H1 (cell line): ENCODE data around the gene HIPK2. TPM values are rescaled to one million over a fixed set of nuclear protein-coding genes. Genes with fewer than 3 reads are reported as not detected.

Experiments used
- CTCF ChIA-PET: fragments of 300-600 bp; sonication (Branson Sonifier 250); formaldehyde crosslinking; loops from one replicate; lab custom pipeline; 2021; ENCODE audit not compliant: partially characterized antibody; lab: Charles Lee
- POLR2A ChIA-PET: fragments of 300-600 bp; sonication (Branson Sonifier 250); formaldehyde crosslinking; loops from one replicate; lab custom pipeline; 2021; ENCODE audit warnings: inconsistent platforms; ENCODE audit not compliant: partially characterized antibody; lab: Charles Lee
- DNase-seq, 2 experiments: peaks; one replicate each; pipeline versions ENCODE4 v3.0.0 to v3.0.0-alpha.2; 2010 to 2022; ENCODE audit warnings: low spot score in 2 of 2, low read depth in 1 of 2, mixed read lengths in 1 of 2
- FAIRE-seq: peaks from 2 replicates; lab custom pipeline; 2011; peaks lifted over from hg19 to GRCh38; lab: Jason Lieb, UNC
- H2AFZ ChIP-seq: 2 replicates; pipeline ENCODE4 v1.8.1; 2012; ENCODE audit warnings: low read length, inconsistent platforms
- H2AK5ac ChIP-seq: 2 replicates; pipeline ENCODE4 v1.6.1; 2013; ENCODE audit warnings: low read depth, low read length
- H2BK120ac ChIP-seq: replicated peaks from 2 replicates; pipeline ENCODE3; 2013; ENCODE audit warnings: low read depth, low read length, inconsistent platforms
- H2BK12ac ChIP-seq: 2 replicates; pipeline ENCODE4 v1.6.1; 2013; ENCODE audit warnings: low read depth, low read length
- H2BK15ac ChIP-seq: 2 replicates; pipeline ENCODE4 v1.6.1; 2013; ENCODE audit warnings: low read length
- H2BK20ac ChIP-seq: 2 replicates; pipeline ENCODE4 v1.6.1; 2013; ENCODE audit warnings: low read length
- H2BK5ac ChIP-seq: 2 replicates; pipeline ENCODE4 v1.6.1; 2013; ENCODE audit warnings: low read depth, low read length
- H3K14ac ChIP-seq: 2 replicates; pipeline ENCODE4 v1.6.1; 2013; ENCODE audit warnings: inconsistent platforms; ENCODE audit not compliant: insufficient read length
- H3K18ac ChIP-seq: 2 replicates; pipeline ENCODE4 v1.6.1; 2013; ENCODE audit warnings: low read length; ENCODE audit errors: extremely low read depth
- H3K23ac ChIP-seq: 2 replicates; pipeline ENCODE4 v1.6.1; 2013; ENCODE audit warnings: inconsistent platforms; ENCODE audit not compliant: insufficient read length
- H3K23me2 ChIP-seq: 2 replicates; pipeline ENCODE4 v1.6.1; 2013; ENCODE audit warnings: low read depth, low read length
- H3K27ac ChIP-seq: 2 replicates; pipeline ENCODE4 v1.6.1; 2011; ENCODE audit warnings: low read depth, low read length, inconsistent platforms
- H3K27me3 ChIP-seq, 4 experiments: replicated peaks in 1 of 4; 1 replicate in 1 of 4; 2 replicates in 3 of 4; pipeline versions ENCODE4 v1.6.1 to v1.8.1; 2011 to 2013; ENCODE audit warnings: low read length in 3 of 4, mild to moderate bottlenecking in 3 of 4, inconsistent platforms in 2 of 4, mixed read lengths in 2 of 4, moderate library complexity in 1 of 4; ENCODE audit not compliant: control insufficient read depth in 3 of 4, insufficient read depth in 3 of 4; ENCODE audit errors: extremely low read depth in 1 of 4
- H3K36me3 ChIP-seq, 4 experiments: 2 replicates each; pipeline versions ENCODE4 v1.6.1 to v1.8.1; 2011 to 2013; ENCODE audit warnings: mild to moderate bottlenecking in 4 of 4, low read length in 3 of 4, moderate library complexity in 2 of 4, control low read depth in 1 of 4, inconsistent platforms in 1 of 4; ENCODE audit not compliant: insufficient read depth in 4 of 4, control insufficient read depth in 2 of 4
- H3K4ac ChIP-seq: replicated peaks from 2 replicates; pipeline ENCODE3; 2013; ENCODE audit warnings: low read length, low read depth, mixed read lengths, inconsistent platforms; ENCODE audit not compliant: insufficient read length
- H3K4me1 ChIP-seq, 4 experiments: replicated peaks in 1 of 4; 1 replicate in 1 of 4; 2 replicates in 3 of 4; pipeline versions ENCODE4 v1.6.1 to v1.8.1; 2011 to 2013; ENCODE audit warnings: low read length in 3 of 4, inconsistent platforms in 2 of 4, mixed read lengths in 1 of 4; ENCODE audit not compliant: insufficient read depth in 4 of 4, control insufficient read depth in 3 of 4
- H3K4me2 ChIP-seq, 2 experiments: 2 replicates each; pipeline versions ENCODE4 v1.6.1 to v1.8.1; 2011 to 2013; ENCODE audit warnings: low read depth in 2 of 2, low read length in 2 of 2, control low read depth in 1 of 2, inconsistent platforms in 1 of 2, mild to moderate bottlenecking in 1 of 2; ENCODE audit not compliant: insufficient read depth in 1 of 2
- H3K4me3 ChIP-seq, 4 experiments: fragments of 200-600, 300-600 bp in 1 of 4; sonication (generic), shearing (Covaris generic), sonication (Bioruptor Twin) in 1 of 4; 2 replicates each; pipeline versions ENCODE4 v1.5.1 to v1.8.1; 2011 to 2016; ENCODE audit warnings: low read length in 4 of 4, low read depth in 3 of 4, control low read depth in 2 of 4, inconsistent platforms in 2 of 4, mild to moderate bottlenecking in 2 of 4, mixed read lengths in 1 of 4, moderate library complexity in 1 of 4; ENCODE audit not compliant: insufficient read depth in 2 of 4; ENCODE audit errors: extremely low read depth in 1 of 4
- H3K56ac ChIP-seq: replicated peaks from 2 replicates; pipeline ENCODE3; 2013; ENCODE audit warnings: low read depth, mild to moderate bottlenecking, mixed read lengths, low read length, inconsistent platforms; ENCODE audit not compliant: insufficient read length
- H3K79me1 ChIP-seq: 2 replicates; pipeline ENCODE4 v1.6.1; 2013; ENCODE audit warnings: low read depth, low read length, control low read depth
- H3K79me2 ChIP-seq, 2 experiments: 2 replicates each; pipeline versions ENCODE4 v1.6.1 to v1.8.1; 2012 to 2013; ENCODE audit warnings: low read length in 2 of 2, mild to moderate bottlenecking in 2 of 2, inconsistent platforms in 1 of 2; ENCODE audit not compliant: insufficient read depth in 2 of 2, control insufficient read depth in 1 of 2
- H3K9ac ChIP-seq, 4 experiments: replicated peaks in 1 of 4; 1 replicate in 1 of 4; 2 replicates in 3 of 4; pipeline versions ENCODE4 v1.6.1 to v1.8.1; 2011 to 2013; ENCODE audit warnings: low read depth in 3 of 4, low read length in 3 of 4, control low read depth in 2 of 4, mild to moderate bottlenecking in 2 of 4, moderate library complexity in 2 of 4, inconsistent platforms in 1 of 4; ENCODE audit errors: extremely low read depth in 1 of 4
- H3K9me3 ChIP-seq, 2 experiments: 2 replicates each; pipeline versions ENCODE4 v1.6.1 to v1.8.1; 2012 to 2013; ENCODE audit warnings: mild to moderate bottlenecking in 2 of 2, moderate library complexity in 2 of 2, control low read depth in 1 of 2, inconsistent platforms in 1 of 2, low read depth in 1 of 2, low read length in 1 of 2, mixed read lengths in 1 of 2; ENCODE audit not compliant: insufficient read depth in 2 of 2
- H4K20me1 ChIP-seq, 2 experiments: replicated peaks in 1 of 2; 2 replicates each; pipeline versions ENCODE3 to v1.8.1; 2011 to 2013; ENCODE audit warnings: inconsistent platforms in 2 of 2, low read length in 2 of 2, mild to moderate bottlenecking in 1 of 2; ENCODE audit not compliant: insufficient read depth in 2 of 2, control insufficient read depth in 1 of 2
- H4K5ac ChIP-seq: 2 replicates; pipeline ENCODE4 v1.6.1; 2013; ENCODE audit warnings: low read length, low read depth, mixed read lengths, inconsistent platforms; ENCODE audit not compliant: insufficient read length
- H4K8ac ChIP-seq: 2 replicates; pipeline ENCODE4 v1.8.0; 2013; ENCODE audit warnings: mild to moderate bottlenecking, moderate library complexity, low read length, inconsistent platforms; ENCODE audit not compliant: insufficient read depth; ENCODE audit errors: extremely low read depth
- H4K91ac ChIP-seq: replicated peaks from 2 replicates; pipeline ENCODE3; 2013; ENCODE audit warnings: low read length, mixed read lengths, inconsistent platforms; ENCODE audit not compliant: insufficient read length
- SP2 ChIP-seq: IDR thresholded peaks from 2 replicates; pipeline ENCODE4 v1.6.1; 2012; ENCODE audit warnings: mild to moderate bottlenecking, low read length, inconsistent platforms
- WGBS, 2 experiments: shearing (Covaris generic) in 1 of 2; methylation state at CpG; one replicate each; pipeline versions ENCODE4 v1.1.6 to v1.1.7; 2013 to 2015; ENCODE audit warnings: low lambda C conversion rate in 2 of 2, mixed read lengths in 2 of 2, inconsistent platforms in 1 of 2, low coverage in 1 of 2, missing lambda C conversion rate in 1 of 2; ENCODE audit not compliant: insufficient replicate concordance in 2 of 2, insufficient coverage in 1 of 2, insufficient read length in 1 of 2; ENCODE audit errors: extremely low coverage in 1 of 2, missing lambda C conversion rate in 1 of 2; 5-methylcytosine and 5-hydroxymethylcytosine counted together
- polyA plus RNA-seq, 7 experiments: library from polyadenylated mRNA; depleted of rRNA in 3 of 7; stranded (reverse) in 5 of 7; unstranded in 2 of 7; fragments of >200 nt in 5 of 7; fragments of 200-250 nt in 2 of 7; gene quantifications; 1 replicate in 5 of 7; 2 replicates in 1 of 7; 4 replicates in 1 of 7; pipeline versions ENCODE4 v1.2.1 to v1.2.3, GENCODE V29; 2011 to 2013; ENCODE audit warnings: missing spikeins in 2 of 7, mixed read lengths in 2 of 7
- total RNA-seq: library from RNA; stranded (reverse); fragmentation: NEBNext Ultra II Directional; extraction: Animal tissue kit (Norgen Biotek cat#: 25700); gene quantifications from 2 replicates; pipeline ENCODE4 v1.2.1, GENCODE V29; 2021

HIPK2 gene
- total and polyA plus RNA-seq, 2 of the 8 experiments (the other 6 are each of a cell fraction or from before 2014, with no cell fraction given): 8.3 to 24.3 TPM

- H3K27ac ChIP-seq: no peak overlapping the region
- no peaks in the 10 kb centered on the region for H4K20me1 ChIP-seq
- H2BK5ac ChIP-seq: no peak overlapping the region
- H3K79me2 ChIP-seq: no peaks in the 10 kb centered on the region
- no peak overlapping the region for H3K56ac ChIP-seq
- no peak overlapping the region for H3K14ac ChIP-seq
- H3K4ac ChIP-seq: no peak overlapping the region
- H3K36me3 ChIP-seq: no peaks in the 10 kb centered on the region
- no peak overlapping the region for H2AFZ ChIP-seq
- no peak for DNase-seq
- H3K9me3 ChIP-seq: no peaks in the 10 kb centered on the region
- no peak overlapping the region for H3K23ac ChIP-seq
- no peak for FAIRE-seq
- H2BK120ac ChIP-seq: no peak overlapping the region
- 88% methylated on average over 9 of the region's 9 CpGs; no CpG with 5 or more reads in 1 of the 2 experiments for WGBS, 2 experiments
- no peak overlapping the region for H3K9ac ChIP-seq
- H3K23me2 ChIP-seq: peaks cover 3% of the 10 kb centered on the region; the same call in 1 of the 2 replicates
- no peak overlapping the region for H2BK20ac ChIP-seq
- H3K4me1 ChIP-seq: no peaks in the 10 kb centered on the region
- H3K4me3 ChIP-seq: no peak overlapping the region
- POLR2A ChIA-PET: no interaction called here
- no peak overlapping the region for H2AK5ac ChIP-seq
- H4K91ac ChIP-seq: no peak overlapping the region
- no peak overlapping the region for H3K18ac ChIP-seq
- H4K8ac ChIP-seq: no peak overlapping the region
- H4K5ac ChIP-seq: no peak overlapping the region
- no peaks in the 10 kb centered on the region for H3K79me1 ChIP-seq
- H3K4me2 ChIP-seq: no peak overlapping the region
- H2BK12ac ChIP-seq: no peak overlapping the region
- CTCF ChIA-PET: interaction anchor here (0.8 to 1.8 kb wide), 11 partner anchors 9 to 221 kb away, joined by 3 to 6 read pairs (median 4); no protein-coding TSS in a partner anchor
- no peak for TF ChIP-seq SP2
- no peaks in the 10 kb centered on the region for H3K27me3 ChIP-seq
- no peak overlapping the region for H2BK15ac ChIP-seq
These were observed 45.1 kb upstream of the HIPK2 start for GRCh38 chr7:139822855-139823254.
